RWPE2 (cell line): ENCODE results near the gene NAV2.

Experiments
- ATAC-seq: fragments of 200-7000 bp; cut with Tn5 transposase; 3 replicates; pipeline ENCODE4 v1.9.1; 2021; ENCODE audit warnings: low read depth
- DNase-seq: peaks from one replicate; pipeline ENCODE4 v3.0.0-alpha.2; 2020; ENCODE audit warnings: low spot score
- H3K27ac ChIP-seq: fragments of 450-650 bp; 2 replicates; pipeline ENCODE4 v1.5.1; 2017; ENCODE audit warnings: mild to moderate bottlenecking; ENCODE audit not compliant: poor library complexity, severe bottlenecking
- H3K27me3 ChIP-seq: fragments of 250-450 bp; sonication (Bioruptor Pico); 2 replicates; pipeline ENCODE4 v1.5.1; 2021; ENCODE audit warnings: mild to moderate bottlenecking, moderate library complexity; ENCODE audit not compliant: insufficient read depth, poor library complexity, severe bottlenecking
- H3K36me3 ChIP-seq: fragments of 250-450 bp; sonication (Bioruptor Pico); 2 replicates; pipeline ENCODE4 v1.5.1; 2020; ENCODE audit warnings: low read depth, mild to moderate bottlenecking, moderate library complexity
- H3K4me1 ChIP-seq: fragments of 250-450 bp; sonication (Bioruptor Pico); 2 replicates; pipeline ENCODE4 v1.5.1; 2021; ENCODE audit warnings: mild to moderate bottlenecking, moderate library complexity; ENCODE audit not compliant: insufficient read depth, poor library complexity, severe bottlenecking
- H3K4me3 ChIP-seq: fragments of 250-450 bp; sonication (Bioruptor Pico); 2 replicates; pipeline ENCODE4 v1.5.1; 2021; ENCODE audit warnings: mild to moderate bottlenecking, moderate library complexity; ENCODE audit not compliant: severe bottlenecking
- H3K9me3 ChIP-seq: fragments of 250-450 bp; sonication (Bioruptor Pico); 2 replicates; pipeline ENCODE4 v1.5.1; 2021; ENCODE audit warnings: mild to moderate bottlenecking, moderate library complexity; ENCODE audit not compliant: severe bottlenecking
- CTCF ChIP-seq: fragments of 450-650 bp; IDR thresholded peaks from one replicate; pipeline ENCODE4 v1.5.1; 2017; ENCODE audit warnings: mild to moderate bottlenecking, moderate library complexity; ENCODE audit not compliant: poor library complexity, severe bottlenecking

Gene NAV2

DNA sequence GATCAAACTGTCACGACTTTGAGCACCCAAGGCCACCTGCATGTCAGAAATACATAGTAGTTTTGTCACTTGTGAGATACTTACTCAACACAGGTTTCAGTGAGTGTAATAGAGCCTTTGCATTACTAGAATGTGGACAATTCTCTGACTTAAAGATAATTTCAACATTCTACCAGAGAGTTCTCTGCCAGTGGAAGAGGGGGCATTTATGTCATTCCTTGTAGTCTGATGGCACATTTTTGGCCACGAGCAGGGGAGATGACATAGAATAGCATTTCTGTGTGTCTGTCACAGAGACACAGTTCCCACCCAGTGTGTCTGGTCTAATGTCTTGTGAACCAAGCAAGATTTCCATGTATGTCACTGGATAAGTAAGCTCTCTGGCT, 335.1 kb downstream of the NAV2 start:
- DNase-seq (no peak), ATAC-seq (no peak)
- Histone ChIP-seq H3K4me1 (peaks cover 36% of the 10 kb centered on the region), H3K9me3 (no peaks in the 10 kb centered on the region), H3K27me3 (no peaks in the 10 kb centered on the region), H3K4me3 (no peak overlapping the region), H3K36me3 (peaks cover 72% of the 10 kb centered on the region), H3K27ac (peak overlapping the region; percentile 94)
- no peak for TF ChIP-seq CTCF

GRCh38 chr11:20048246-20048645, 335.6 kb downstream of the NAV2 start:
- Histone ChIP-seq H3K27me3 (no peaks in the 10 kb centered on the region), H3K27ac (peak overlapping the region; percentile 94), H3K4me1 (peaks cover 36% of the 10 kb centered on the region), H3K36me3 (peaks cover 72% of the 10 kb centered on the region), H3K9me3 (no peaks in the 10 kb centered on the region), H3K4me3 (no peak overlapping the region)
- no peak for TF ChIP-seq CTCF
- ATAC-seq, result no peak
- DNase-seq, result no peak

DNA sequence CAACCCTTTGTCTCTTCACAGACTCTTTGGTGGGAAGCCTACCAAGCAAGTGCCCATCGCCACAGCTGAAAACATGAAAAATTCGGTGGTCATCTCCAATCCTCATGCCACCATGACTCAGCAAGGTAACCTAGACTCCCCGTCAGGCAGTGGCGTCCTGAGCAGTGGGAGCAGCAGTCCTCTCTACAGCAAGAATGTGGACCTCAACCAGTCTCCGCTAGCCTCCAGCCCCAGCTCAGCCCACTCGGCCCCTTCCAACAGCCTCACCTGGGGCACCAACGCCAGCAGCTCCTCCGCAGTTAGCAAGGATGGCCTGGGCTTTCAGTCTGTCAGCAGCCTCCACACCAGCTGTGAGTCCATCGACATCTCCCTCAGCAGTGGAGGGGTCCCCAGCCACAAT, 336.1 kb downstream of the NAV2 start:
- Histone ChIP-seq H3K36me3 (peaks cover 74% of the 10 kb centered on the region), H3K4me3 (no peak overlapping the region), H3K27me3 (no peaks in the 10 kb centered on the region), H3K9me3 (no peaks in the 10 kb centered on the region), H3K4me1 (peaks cover 38% of the 10 kb centered on the region), H3K27ac (peak overlapping the region; percentile 94)
- ATAC-seq (no peak), DNase-seq (no peak)
- TF ChIP-seq CTCF, result no peak

DNA sequence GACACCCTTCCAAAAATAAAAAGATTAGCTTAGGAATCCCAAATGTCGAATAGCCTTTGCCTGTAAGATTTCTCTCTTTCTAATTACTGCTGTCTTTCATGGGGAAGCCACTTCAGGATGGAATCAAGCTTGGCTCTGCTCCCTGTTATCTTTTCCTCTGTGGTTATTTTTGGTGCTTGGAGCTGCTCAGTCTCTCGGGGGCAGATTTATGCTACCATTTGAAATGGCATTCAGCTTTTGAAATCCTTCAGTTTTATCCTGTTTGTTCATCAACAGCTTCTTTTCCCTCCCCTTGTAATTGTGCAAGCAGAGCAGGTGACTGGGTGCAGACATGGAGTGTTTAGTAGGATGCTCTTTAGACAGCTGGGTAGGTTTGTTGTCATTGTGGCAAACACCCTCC, 336.6 kb downstream of the NAV2 start:
- peak overlapping the region; percentile 94 for H3K27ac ChIP-seq
- H3K36me3 ChIP-seq, result peaks cover 75% of the 10 kb centered on the region
- no peaks in the 10 kb centered on the region for H3K27me3 ChIP-seq
- peaks cover 38% of the 10 kb centered on the region for H3K4me1 ChIP-seq
- H3K9me3 ChIP-seq, result no peaks in the 10 kb centered on the region
- no peak for DNase-seq
- ATAC-seq, result no peak
- H3K4me3 ChIP-seq, result no peak overlapping the region
- TF ChIP-seq CTCF, result no peak

DNA sequence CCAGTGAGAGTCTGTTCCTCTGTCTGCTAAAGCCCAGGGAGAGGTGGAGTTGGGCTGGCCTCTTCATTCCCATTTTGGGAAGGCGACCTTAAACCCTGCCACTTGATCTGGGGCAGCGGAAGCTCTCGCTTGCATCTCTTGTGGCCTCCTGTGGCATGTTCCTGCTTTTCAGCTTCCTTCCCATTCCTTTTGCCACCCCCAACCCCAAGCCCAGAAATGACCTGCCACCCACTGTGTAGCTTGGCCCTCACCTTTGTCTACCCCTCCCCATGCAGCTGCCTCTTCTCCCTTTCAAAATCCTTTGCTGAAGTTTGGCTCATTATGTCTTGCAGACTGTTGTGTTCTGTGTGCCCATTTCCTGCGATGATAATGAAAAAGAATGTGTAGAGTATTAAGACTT, 337.4 kb downstream of the NAV2 start:
- DNase-seq (no peak), ATAC-seq (peak; percentile 24; the same call in 2 of the 3 replicates)
- Histone ChIP-seq H3K27ac (peak overlapping the region; percentile 94), H3K4me1 (peaks cover 41% of the 10 kb centered on the region), H3K9me3 (no peaks in the 10 kb centered on the region), H3K27me3 (no peaks in the 10 kb centered on the region), H3K4me3 (no peak overlapping the region), H3K36me3 (peaks cover 77% of the 10 kb centered on the region)
- no peak for TF ChIP-seq CTCF
